GM23248 (cell line): ENCODE measurements around the gene CCT2. TPM values are rescaled to one million over a fixed set of nuclear protein-coding genes. Genes with fewer than 3 reads are reported as not detected.

Source experiments
- DNase-seq: peaks from one replicate; pipeline ENCODE4 v3.0.0-alpha.2; 2015
- H2AFZ ChIP-seq: fragments of 200-600 bp; sonication (generic); 2 replicates; pipeline ENCODE4 v1.6.1; 2016; ENCODE audit warnings: antibody characterized with exemption
- H3F3A ChIP-seq: fragments of 200-600 bp; sonication (generic); 2 replicates; pipeline ENCODE4 v1.6.1; 2016; ENCODE audit warnings: mild to moderate bottlenecking, antibody characterized with exemption, mixed run types; ENCODE audit not compliant: insufficient read depth
- H3K27ac ChIP-seq: fragments of 200-600 bp; sonication (generic); 2 replicates; pipeline ENCODE4 v1.5.1; 2016; ENCODE audit warnings: mild to moderate bottlenecking
- H3K27me3 ChIP-seq: fragments of 200-600 bp; sonication (generic); replicated peaks from 2 replicates; pipeline ENCODE4 v1.6.1; 2016; ENCODE audit warnings: mild to moderate bottlenecking; ENCODE audit not compliant: insufficient read depth
- H3K36me3 ChIP-seq: fragments of 200-600 bp; sonication (generic); 2 replicates; pipeline ENCODE4 v1.6.1; 2016; ENCODE audit warnings: low read depth, mild to moderate bottlenecking
- H3K4me1 ChIP-seq: fragments of 200-600 bp; sonication (generic); 2 replicates; pipeline ENCODE4 v1.6.1; 2016; ENCODE audit warnings: mild to moderate bottlenecking; ENCODE audit not compliant: insufficient read depth
- H3K4me2 ChIP-seq: fragments of 200-600 bp; sonication (generic); one replicate; pipeline ENCODE4 v1.6.1; 2016; ENCODE audit warnings: mild to moderate bottlenecking; ENCODE audit not compliant: unreplicated experiment
- H3K4me3 ChIP-seq: fragments of 200-600 bp; sonication (generic); 2 replicates; pipeline ENCODE4 v1.5.1; 2016; ENCODE audit warnings: mild to moderate bottlenecking
- H3K79me2 ChIP-seq: fragments of 200-600 bp; sonication (generic); 2 replicates; pipeline ENCODE4 v1.6.1; 2016; ENCODE audit warnings: mild to moderate bottlenecking; ENCODE audit not compliant: insufficient read depth
- H3K9ac ChIP-seq: fragments of 200-600 bp; sonication (generic); 2 replicates; pipeline ENCODE4 v1.6.1; 2016; ENCODE audit warnings: mild to moderate bottlenecking
- H3K9me2 ChIP-seq: fragments of 200-600 bp; sonication (generic); 2 replicates; pipeline ENCODE4 v1.6.1; 2016; ENCODE audit warnings: mixed run types, mild to moderate bottlenecking, moderate library complexity; ENCODE audit not compliant: insufficient read depth
- H3K9me3 ChIP-seq: fragments of 200-600 bp; sonication (generic); one replicate; pipeline ENCODE4 v1.6.1; 2017; ENCODE audit warnings: low read depth
- H4K20me1 ChIP-seq: fragments of 200-600 bp; sonication (generic); 2 replicates; pipeline ENCODE4 v1.6.0; 2016; ENCODE audit not compliant: insufficient read depth
- EZH2 ChIP-seq: fragments of 200-600 bp; sonication (generic); IDR thresholded peaks from 2 replicates; pipeline ENCODE4 v1.6.1; 2018; ENCODE audit warnings: antibody characterized with exemption, mild to moderate bottlenecking; ENCODE audit not compliant: insufficient read depth, poor library complexity, severe bottlenecking
- EZH2phosphoT487 ChIP-seq: fragments of 200-600 bp; sonication (generic); IDR thresholded peaks from 2 replicates; pipeline ENCODE4 v1.6.1; 2018; ENCODE audit warnings: antibody characterized with exemption, moderate library complexity, mild to moderate bottlenecking, low read depth; ENCODE audit not compliant: insufficient read depth
- WGBS, 2 experiments: methylation state at CpG; one replicate each; pipeline ENCODE4 v1.1.6; 2015 to 2017; ENCODE audit warnings: low lambda C conversion rate in 2 of 2, low coverage in 1 of 2; ENCODE audit errors: missing lambda C conversion rate in 2 of 2; 5-methylcytosine and 5-hydroxymethylcytosine counted together
- in situ Hi-C: fragments of 300-500 bp; cut with MboI; formaldehyde crosslinking; loops from 2 replicates; pipeline ENCODE4 v1.15.0; 2020
- polyA plus RNA-seq: library from polyadenylated mRNA; unstranded; fragments of >200 nt; fragmentation: Nextera tagmentation; extraction: Ambion mirVana; gene quantifications from 2 replicates; pipeline ENCODE4 v1.2.1, GENCODE V29; 2016
- total RNA-seq: library from RNA; depleted of rRNA; stranded (reverse); fragments of >200 nt; shearing (Covaris generic); gene quantifications from 2 replicates; pipeline ENCODE4 v1.2.3, GENCODE V29; 2014

The CCT2 gene
- total and polyA plus RNA-seq, 2 experiments from 2014 or later = 157 to 171 TPM

GRCh38 chr12:69555461-69555860, 29.8 kb upstream of the CCT2 start:
- H3K79me2 ChIP-seq = peaks cover 65% of the 10 kb centered on the region

GRCh38 chr12:69556383-69556782, 28.9 kb upstream of the CCT2 start:
- no peak for DNase-seq
- no peaks in the 10 kb centered on the region for H3K9me2 ChIP-seq
- H3K4me3 ChIP-seq = no peak overlapping the region
- whole genome bisulfite sequencing, 2 experiments = 91% methylated on average over 9 of the region's 9 CpGs
- H3K27me3 ChIP-seq = no peaks in the 10 kb centered on the region
- H3K9ac ChIP-seq = no peak overlapping the region
- no peak overlapping the region for H3K4me2 ChIP-seq
- no peak for TF ChIP-seq EZH2phosphoT487
- TF ChIP-seq EZH2 = no peak
- peaks cover 68% of the 10 kb centered on the region for H3K79me2 ChIP-seq
- H3K27ac ChIP-seq = peak overlapping the region; percentile 94
- H3K4me1 ChIP-seq = peaks cover 31% of the 10 kb centered on the region
- peaks cover 45% of the 10 kb centered on the region for H3F3A ChIP-seq
- no peaks in the 10 kb centered on the region for H3K9me3 ChIP-seq
- H3K36me3 ChIP-seq = no peaks in the 10 kb centered on the region
- no peaks in the 10 kb centered on the region for H4K20me1 ChIP-seq
- in situ Hi-C loops = no loop called here
- no peak overlapping the region for H2AFZ ChIP-seq

More at GRCh38 chr12:69555461-69555860, 29.8 kb upstream of the CCT2 start:
- TF ChIP-seq EZH2 (no peak), EZH2phosphoT487 (no peak)
- H3K4me1 ChIP-seq = peaks cover 31% of the 10 kb centered on the region
- H2AFZ ChIP-seq = no peak overlapping the region
- peak overlapping the region; percentile 94 for H3K27ac ChIP-seq
- H3K9ac ChIP-seq = peak overlapping the region; percentile 62
- H3K36me3 ChIP-seq = no peaks in the 10 kb centered on the region
- H3K4me2 ChIP-seq = peak overlapping the region; percentile 65
- no peaks in the 10 kb centered on the region for H3K27me3 ChIP-seq
- H3F3A ChIP-seq = peaks cover 51% of the 10 kb centered on the region
- no peaks in the 10 kb centered on the region for H3K9me3 ChIP-seq
- in situ Hi-C loops = no loop called here
- peak; percentile 96 for DNase-seq
- H3K4me3 ChIP-seq = peak overlapping the region; percentile 40
- H4K20me1 ChIP-seq = no peaks in the 10 kb centered on the region
- no peaks in the 10 kb centered on the region for H3K9me2 ChIP-seq
- WGBS, 2 experiments = 4 to 5% methylated on average over 6 of the region's 6 CpGs

GRCh38 chr12:69563166-69563762, 22.0 kb upstream of the CCT2 start:
- H3K27ac ChIP-seq = no peak overlapping the region
- no peaks in the 10 kb centered on the region for H3K27me3 ChIP-seq
- peaks cover 13% of the 10 kb centered on the region for H3K36me3 ChIP-seq
- TF ChIP-seq EZH2 (no peak), EZH2phosphoT487 (no peak)
- no peaks in the 10 kb centered on the region for H3K9me3 ChIP-seq
- H2AFZ ChIP-seq = no peak overlapping the region
- H3K79me2 ChIP-seq = peaks cover 71% of the 10 kb centered on the region
- no peak overlapping the region for H3K4me3 ChIP-seq
- H3K4me2 ChIP-seq = no peak overlapping the region
- in situ Hi-C loops = no loop called here
- H4K20me1 ChIP-seq = no peaks in the 10 kb centered on the region
- no peak for DNase-seq
- no peak overlapping the region for H3K9ac ChIP-seq
- no peaks in the 10 kb centered on the region for H3K4me1 ChIP-seq
- H3K9me2 ChIP-seq = no peaks in the 10 kb centered on the region
- peaks cover 4% of the 10 kb centered on the region for H3F3A ChIP-seq
- WGBS, 2 experiments = 96 to 97% methylated on average over 2 of the region's 2 CpGs

- Histone ChIP-seq H3K9me3 (no peaks in the 10 kb centered on the region), H3K4me1 (peaks cover 22% of the 10 kb centered on the region), H3K36me3 (peaks cover 29% of the 10 kb centered on the region), H3K9me2 (no peaks in the 10 kb centered on the region), H3K27ac (no peak overlapping the region), H3K79me2 (peaks cover 57% of the 10 kb centered on the region), H3F3A (peaks cover 30% of the 10 kb centered on the region), H3K27me3 (no peaks in the 10 kb centered on the region), H4K20me1 (no peaks in the 10 kb centered on the region), H3K9ac (no peak overlapping the region), H2AFZ (no peak overlapping the region), H3K4me3 (no peak overlapping the region), H3K4me2 (no peak overlapping the region)
- DNase-seq = no peak
- 96 to 99% methylated on average over 3 of the region's 3 CpGs for WGBS, 2 experiments
- in situ Hi-C loops = no loop called here
- TF ChIP-seq EZH2 (no peak), EZH2phosphoT487 (no peak)
These were observed 18.7 kb upstream of the CCT2 start for GRCh38 chr12:69566603-69567002.

- peaks cover 35% of the 10 kb centered on the region for H3K79me2 ChIP-seq
- H2AFZ ChIP-seq = no peak overlapping the region
- H3K4me3 ChIP-seq = peak overlapping the region; percentile 23; the same call in 1 of the 2 replicates
- peaks cover 30% of the 10 kb centered on the region for H3F3A ChIP-seq
- no peaks in the 10 kb centered on the region for H3K27me3 ChIP-seq
- WGBS, 2 experiments = 12% methylated on average over 4 of the region's 4 CpGs
- no peaks in the 10 kb centered on the region for H4K20me1 ChIP-seq
- H3K9me3 ChIP-seq = no peaks in the 10 kb centered on the region
- DNase-seq = peak; percentile 75
- peak overlapping the region; percentile 35 for H3K27ac ChIP-seq
- TF ChIP-seq EZH2phosphoT487 (no peak), EZH2 (no peak)
- in situ Hi-C loops = no loop called here
- no peaks in the 10 kb centered on the region for H3K9me2 ChIP-seq
- peaks cover 22% of the 10 kb centered on the region for H3K4me1 ChIP-seq
- H3K9ac ChIP-seq = peak overlapping the region; percentile 20; the same call in 1 of the 2 replicates
- H3K36me3 ChIP-seq = peaks cover 43% of the 10 kb centered on the region
- peak overlapping the region; percentile 53 for H3K4me2 ChIP-seq
These were observed 16.0 kb upstream of the CCT2 start for GRCh38 chr12:69569236-69569635.
